Measurements from ENCODE around the gene TANGO2. TPM values are rescaled to one million over a fixed set of nuclear protein-coding genes. Genes with fewer than 3 reads are reported as not detected.

Gene TANGO2
- polyA plus RNA-seq, 2 donors, result 9.5 to 9.8 TPM

- Histone ChIP-seq H3K36me3 (ENCODE audit: control insufficient read depth in 2 of 2, insufficient read depth in 2 of 2, low read length in 1 of 2) (no peaks in the 10 kb centered on the region), H3K9me3 (ENCODE audit: control insufficient read depth in 2 of 2, insufficient read depth in 1 of 2, low read depth in 1 of 2, low read length in 1 of 2) (no peaks in the 10 kb centered on the region), H3K27ac (ENCODE audit: low read depth in 2 of 2, low read length in 1 of 2) (no peak overlapping the region), H3K4me3 (ENCODE audit: low read depth in 1 of 2, low read length in 2 of 2) (no peak overlapping the region), H3K4me1 (ENCODE audit: control insufficient read depth in 2 of 2, insufficient read depth in 2 of 2, low read length in 1 of 2) (peaks cover 0 to 2% of the 10 kb centered on the region in 2 donors), H3K27me3 (ENCODE audit: control insufficient read depth in 1 of 2, insufficient read depth in 2 of 2, low read length in 2 of 2) (no peaks in the 10 kb centered on the region)
- WGBS, 2 donors, result 62 to 64% methylated on average over 18 of the region's 18 CpGs
Observed at GRCh38 chr22:19995611-19996339, 25.1 kb upstream of the TANGO2 start.

GRCh38 chr22:19996694-19997384 lies 24.1 kb upstream of the TANGO2 start:
- 79 to 80% methylated on average over 12 of the region's 12 CpGs for WGBS, 2 donors

GRCh38 chr22:19997561-19998231 lies 23.2 kb upstream of the TANGO2 start:
- Histone ChIP-seq H3K4me1 (ENCODE audit: control insufficient read depth in 2 of 2, insufficient read depth in 2 of 2, low read length in 1 of 2) (no peaks in the 10 kb centered on the region), H3K27me3 (ENCODE audit: control insufficient read depth in 1 of 2, insufficient read depth in 2 of 2, low read length in 2 of 2) (no peaks in the 10 kb centered on the region), H3K36me3 (ENCODE audit: control insufficient read depth in 2 of 2, insufficient read depth in 2 of 2, low read length in 1 of 2) (no peaks in the 10 kb centered on the region), H3K27ac (ENCODE audit: low read depth in 2 of 2, low read length in 1 of 2) (no peak overlapping the region), H3K9me3 (ENCODE audit: control insufficient read depth in 2 of 2, insufficient read depth in 1 of 2, low read depth in 1 of 2, low read length in 1 of 2) (no peaks in the 10 kb centered on the region), H3K4me3 (ENCODE audit: low read depth in 1 of 2, low read length in 2 of 2) (no peak overlapping the region)
- WGBS, 2 donors, result 88 to 90% methylated on average over 19 of the region's 19 CpGs

More at GRCh38 chr22:19996694-19997384, 24.1 kb upstream of the TANGO2 start:
- Histone ChIP-seq H3K27ac (ENCODE audit: low read depth in 2 of 2, low read length in 1 of 2) (no peak overlapping the region), H3K4me3 (ENCODE audit: low read depth in 1 of 2, low read length in 2 of 2) (no peak overlapping the region), H3K4me1 (ENCODE audit: control insufficient read depth in 2 of 2, insufficient read depth in 2 of 2, low read length in 1 of 2) (no peaks in the 10 kb centered on the region), H3K36me3 (ENCODE audit: control insufficient read depth in 2 of 2, insufficient read depth in 2 of 2, low read length in 1 of 2) (no peaks in the 10 kb centered on the region), H3K9me3 (ENCODE audit: control insufficient read depth in 2 of 2, insufficient read depth in 1 of 2, low read depth in 1 of 2, low read length in 1 of 2) (no peaks in the 10 kb centered on the region), H3K27me3 (ENCODE audit: control insufficient read depth in 1 of 2, insufficient read depth in 2 of 2, low read length in 2 of 2) (no peaks in the 10 kb centered on the region)

- no peak overlapping the region for H3K27ac ChIP-seq (ENCODE audit: low read depth in 2 of 2, low read length in 1 of 2)
- no peaks in the 10 kb centered on the region for H3K9me3 ChIP-seq (ENCODE audit: control insufficient read depth in 2 of 2, insufficient read depth in 1 of 2, low read depth in 1 of 2, low read length in 1 of 2)
- WGBS, 2 donors, result 80% methylated on average over 13 to 16 of the region's 16 CpGs
- H3K4me1 ChIP-seq (ENCODE audit: control insufficient read depth in 2 of 2, insufficient read depth in 2 of 2, low read length in 1 of 2), result no peaks in the 10 kb centered on the region
- no peaks in the 10 kb centered on the region for H3K27me3 ChIP-seq (ENCODE audit: control insufficient read depth in 1 of 2, insufficient read depth in 2 of 2, low read length in 2 of 2)
- no peaks in the 10 kb centered on the region for H3K36me3 ChIP-seq (ENCODE audit: control insufficient read depth in 2 of 2, insufficient read depth in 2 of 2, low read length in 1 of 2)
- H3K4me3 ChIP-seq (ENCODE audit: low read depth in 1 of 2, low read length in 2 of 2), result no peak overlapping the region
Observed at GRCh38 chr22:19998232-19998951, 22.5 kb upstream of the TANGO2 start.

DNA sequence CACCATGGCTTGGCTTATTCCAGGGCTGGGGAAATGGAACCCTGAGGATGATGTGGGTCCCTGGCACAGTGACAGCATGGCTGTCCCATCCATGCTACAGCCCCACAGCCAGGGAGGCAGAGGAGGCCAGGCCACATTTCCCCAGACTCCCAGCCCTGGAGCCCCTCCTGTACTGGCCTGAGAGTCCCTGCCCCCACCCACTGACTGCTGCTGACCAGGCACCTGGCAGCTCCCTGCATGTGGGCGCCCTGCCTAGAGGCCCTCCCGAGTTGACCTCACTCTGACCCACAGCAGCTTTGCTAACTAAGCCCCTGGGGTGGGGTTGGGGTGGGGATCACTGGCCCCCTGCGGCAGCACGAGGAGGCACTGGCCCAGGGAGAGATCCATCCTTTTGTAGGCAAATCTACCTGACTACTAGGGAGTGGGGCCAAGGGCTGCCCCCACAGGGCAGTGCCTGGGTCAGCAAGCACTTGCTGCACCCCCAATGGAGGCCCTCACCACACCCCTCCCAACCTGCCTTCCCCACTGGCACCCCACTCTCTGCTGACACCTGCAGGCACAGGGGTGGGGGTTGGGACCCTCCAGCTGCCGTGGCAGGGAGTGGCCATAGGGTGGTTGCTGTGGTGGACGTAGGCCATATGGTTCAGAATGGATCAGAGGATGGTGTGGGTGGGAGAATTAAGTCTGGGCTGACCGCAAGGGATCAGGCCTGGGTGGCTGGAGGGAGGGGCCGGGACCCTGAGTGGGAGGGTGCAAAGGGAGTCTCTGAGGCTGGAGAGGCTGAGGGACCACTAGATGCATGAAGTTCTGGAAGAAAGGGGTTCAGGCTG lies 21.7 kb upstream of the TANGO2 start:
- H3K27ac ChIP-seq (ENCODE audit: low read depth in 2 of 2, low read length in 1 of 2), result no peak overlapping the region
- no peaks in the 10 kb centered on the region for H3K9me3 ChIP-seq (ENCODE audit: control insufficient read depth in 2 of 2, insufficient read depth in 1 of 2, low read depth in 1 of 2, low read length in 1 of 2)
- 69 to 74% methylated on average over 8 of the region's 8 CpGs for WGBS, 2 donors
- no peaks in the 10 kb centered on the region for H3K27me3 ChIP-seq (ENCODE audit: control insufficient read depth in 1 of 2, insufficient read depth in 2 of 2, low read length in 2 of 2)
- H3K4me3 ChIP-seq (ENCODE audit: low read depth in 1 of 2, low read length in 2 of 2), result no peak overlapping the region
- no peaks in the 10 kb centered on the region for H3K36me3 ChIP-seq (ENCODE audit: control insufficient read depth in 2 of 2, insufficient read depth in 2 of 2, low read length in 1 of 2)
- H3K4me1 ChIP-seq (ENCODE audit: control insufficient read depth in 2 of 2, insufficient read depth in 2 of 2, low read length in 1 of 2), result no peaks in the 10 kb centered on the region

DNA sequence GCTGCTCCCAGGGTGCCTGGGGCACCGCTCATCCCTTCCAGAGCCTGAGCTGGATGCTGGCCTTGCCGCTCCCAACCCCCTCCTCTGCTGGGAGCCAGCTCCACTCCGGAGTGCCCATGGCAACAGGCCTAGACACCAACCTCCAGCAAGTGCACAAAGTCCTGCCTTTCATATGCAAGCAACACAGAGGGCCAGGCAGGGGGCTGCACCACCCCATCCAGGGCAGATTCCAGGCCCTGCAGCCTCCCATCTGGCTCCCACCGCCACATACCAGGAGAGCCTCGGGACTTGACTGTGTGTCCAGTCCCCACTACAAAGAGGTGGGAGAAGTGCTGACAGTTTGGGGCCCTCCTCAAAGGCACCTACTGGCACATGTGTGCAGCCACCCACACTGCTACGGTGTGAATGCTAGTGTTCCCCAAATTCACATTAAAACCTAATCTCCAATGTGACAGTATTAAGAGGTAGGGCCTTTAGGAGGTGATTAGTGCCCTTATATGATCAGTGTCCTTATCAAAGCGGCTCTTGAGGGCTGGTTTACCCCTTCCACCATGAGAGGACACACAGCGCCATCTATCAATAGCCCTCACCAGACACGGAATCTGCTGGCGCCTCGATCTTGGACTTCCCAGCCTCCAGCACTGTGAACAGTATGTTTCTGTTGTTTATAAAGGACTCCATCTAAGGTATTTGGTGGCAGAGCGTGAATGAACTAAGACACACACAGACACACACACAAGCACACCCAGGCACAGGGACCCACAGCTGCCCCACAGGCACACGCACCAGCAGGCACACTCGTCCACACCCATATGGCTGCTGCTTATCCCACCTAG lies 20.4 kb upstream of the TANGO2 start:
- H3K27ac ChIP-seq (ENCODE audit: low read depth in 2 of 2, low read length in 1 of 2), result no peak overlapping the region
- H3K27me3 ChIP-seq (ENCODE audit: control insufficient read depth in 1 of 2, insufficient read depth in 2 of 2, low read length in 2 of 2), result no peaks in the 10 kb centered on the region
- WGBS, 2 donors, result 78 to 85% methylated on average over 14 of the region's 14 CpGs
- no peaks in the 10 kb centered on the region for H3K36me3 ChIP-seq (ENCODE audit: control insufficient read depth in 2 of 2, insufficient read depth in 2 of 2, low read length in 1 of 2)
- no peaks in the 10 kb centered on the region for H3K4me1 ChIP-seq (ENCODE audit: control insufficient read depth in 2 of 2, insufficient read depth in 2 of 2, low read length in 1 of 2)
- no peak overlapping the region for H3K4me3 ChIP-seq (ENCODE audit: low read depth in 1 of 2, low read length in 2 of 2)
- H3K9me3 ChIP-seq (ENCODE audit: control insufficient read depth in 2 of 2, insufficient read depth in 1 of 2, low read depth in 1 of 2, low read length in 1 of 2), result no peaks in the 10 kb centered on the region

GRCh38 chr22:20001082-20001638 lies 19.8 kb upstream of the TANGO2 start:
- Histone ChIP-seq H3K9me3 (ENCODE audit: control insufficient read depth in 2 of 2, insufficient read depth in 1 of 2, low read depth in 1 of 2, low read length in 1 of 2) (no peaks in the 10 kb centered on the region), H3K27me3 (ENCODE audit: control insufficient read depth in 1 of 2, insufficient read depth in 2 of 2, low read length in 2 of 2) (no peaks in the 10 kb centered on the region), H3K36me3 (ENCODE audit: control insufficient read depth in 2 of 2, insufficient read depth in 2 of 2, low read length in 1 of 2) (no peaks in the 10 kb centered on the region), H3K4me3 (ENCODE audit: low read depth in 1 of 2, low read length in 2 of 2) (no peak overlapping the region), H3K27ac (ENCODE audit: low read depth in 2 of 2, low read length in 1 of 2) (no peak overlapping the region), H3K4me1 (ENCODE audit: control insufficient read depth in 2 of 2, insufficient read depth in 2 of 2, low read length in 1 of 2) (no peaks in the 10 kb centered on the region)
- WGBS, 2 donors, result 82 to 83% methylated on average over 11 of the region's 11 CpGs

- Histone ChIP-seq H3K4me3 (ENCODE audit: low read depth in 1 of 2, low read length in 2 of 2) (no peak overlapping the region), H3K27ac (ENCODE audit: low read depth in 2 of 2, low read length in 1 of 2) (no peak overlapping the region), H3K9me3 (ENCODE audit: control insufficient read depth in 2 of 2, insufficient read depth in 1 of 2, low read depth in 1 of 2, low read length in 1 of 2) (no peaks in the 10 kb centered on the region), H3K36me3 (ENCODE audit: control insufficient read depth in 2 of 2, insufficient read depth in 2 of 2, low read length in 1 of 2) (no peaks in the 10 kb centered on the region), H3K27me3 (ENCODE audit: control insufficient read depth in 1 of 2, insufficient read depth in 2 of 2, low read length in 2 of 2) (no peaks in the 10 kb centered on the region), H3K4me1 (ENCODE audit: control insufficient read depth in 2 of 2, insufficient read depth in 2 of 2, low read length in 1 of 2) (no peaks in the 10 kb centered on the region)
- 77 to 81% methylated on average over 9 of the region's 9 CpGs for WGBS, 2 donors
Observed at GRCh38 chr22:20002128-20002527, 18.8 kb upstream of the TANGO2 start.

All from esophagus (tissue), 2 donors.